Measurements from ENCODE around the gene A4GNT. TPM values are rescaled to one million over a fixed set of nuclear protein-coding genes. Genes with fewer than 3 reads are reported as not detected.

Gene A4GNT
- total and polyA plus RNA-seq, 2 of the 8 experiments (the other 6 are each of a cell fraction or from before 2014, with no cell fraction given) = not detected

GRCh38 chr3:138174421-138175131 is 42.4 kb upstream of the A4GNT start, which contains the start of gene DBR1 (continued):
- TF ChIP-seq CHD7 (IDR thresholded peaks at IDR 0.05; ENCODE audit: insufficient replicate concordance, low read length) (no peak), ASH2L (IDR thresholded peaks at IDR 0.05; ENCODE audit: low read length) (peak; percentile 87), HDAC2 (IDR thresholded peaks at IDR 0.05; ENCODE audit: borderline replicate concordance in 1 of 2, low read depth in 2 of 2, low read length in 2 of 2) (0 out of 4 replicates have a peak, but pooled peaks of 1 of the 2 experiments have one; percentile 64), KDM1A (IDR thresholded peaks at IDR 0.05; ENCODE audit: borderline replicate concordance, low read length) (no peak), FOSL1 (IDR thresholded peaks at IDR 0.05; ENCODE audit: insufficient read depth, low read depth, low read length) (no peak), EZH2 (IDR thresholded peaks at IDR 0.05; ENCODE audit: low read depth, low read length, severe bottlenecking) (no peak), POU5F1 (IDR thresholded peaks at IDR 0.05; ENCODE audit: low read depth, low read length) (no peak), CEBPB (IDR thresholded peaks at IDR 0.05; ENCODE audit: low read depth, low read length) (no peak), ZNF274 (IDR thresholded peaks at IDR 0.05; ENCODE audit: borderline replicate concordance, extremely low read depth, low read length) (no peak), POLR2A (IDR thresholded peaks at IDR 0.05; ENCODE audit: control extremely low read depth in 1 of 2, low read depth in 2 of 2, low read length in 2 of 2) (peak; percentile 92 to 96)

Data from H1 (cell line).